ENCODE results near the gene SH2D5.

SH2D5 gene

DNA sequence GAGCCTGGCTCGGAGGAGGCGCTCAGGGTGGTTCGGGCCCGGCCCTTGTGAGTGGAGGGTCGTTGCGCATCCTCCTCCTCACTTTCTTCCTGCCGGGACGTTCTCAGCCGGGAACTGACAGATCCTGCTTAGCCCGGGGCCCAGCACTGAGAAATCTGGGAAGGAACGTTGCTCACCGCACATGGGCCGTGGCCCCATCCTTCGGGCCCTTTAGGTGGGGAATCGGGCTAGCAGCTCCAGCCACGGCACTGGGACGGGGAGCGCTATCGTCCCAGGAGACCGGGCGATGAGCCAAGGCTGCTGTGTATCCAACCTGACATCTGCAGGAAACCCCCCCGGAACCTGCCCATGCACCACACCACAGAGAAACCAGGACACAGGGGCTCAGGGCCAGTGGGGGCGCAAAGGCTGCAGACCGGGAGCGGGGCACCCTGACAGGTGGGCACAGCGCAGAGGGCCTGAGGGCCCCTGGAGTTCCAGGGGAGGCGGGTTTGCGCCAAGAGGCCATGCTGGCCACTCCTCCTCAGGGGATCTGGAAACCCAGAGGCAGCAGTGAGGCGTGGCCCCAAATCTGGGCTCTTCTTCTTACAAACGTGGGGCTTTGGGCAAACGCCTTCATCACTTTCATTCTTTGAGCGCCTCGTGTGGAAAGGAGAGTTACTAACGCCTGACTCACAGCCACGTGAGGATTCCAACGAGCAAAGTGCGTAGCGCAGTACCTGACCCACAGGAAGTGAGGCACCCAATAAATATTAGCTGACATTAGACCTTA, at the start of gene SH2D5 (continued):
- TF ChIP-seq, protein P1, sequence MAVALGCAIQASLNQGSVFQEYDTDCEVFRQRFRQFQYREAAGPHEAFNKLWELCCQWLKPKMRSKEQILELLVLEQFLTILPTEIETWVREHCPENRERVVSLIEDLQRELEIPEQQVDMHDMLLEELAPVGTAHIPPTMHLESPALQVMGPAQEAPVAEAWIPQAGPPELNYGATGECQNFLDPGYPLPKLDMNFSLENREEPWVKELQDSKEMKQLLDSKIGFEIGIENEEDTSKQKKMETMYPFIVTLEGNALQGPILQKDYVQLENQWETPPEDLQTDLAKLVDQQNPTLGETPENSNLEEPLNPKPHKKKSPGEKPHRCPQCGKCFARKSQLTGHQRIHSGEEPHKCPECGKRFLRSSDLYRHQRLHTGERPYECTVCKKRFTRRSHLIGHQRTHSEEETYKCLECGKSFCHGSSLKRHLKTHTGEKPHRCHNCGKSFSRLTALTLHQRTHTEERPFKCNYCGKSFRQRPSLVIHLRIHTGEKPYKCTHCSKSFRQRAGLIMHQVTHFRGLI (tag by site-specific recombination; IDR thresholded peaks at IDR 0.05) = 0 out of 2 replicates have a peak, but pooled peaks have one; percentile 16
- TF ChIP-seq GLI2 (tag by site-specific recombination; IDR thresholded peaks at IDR 0.05; ENCODE audit: borderline replicate concordance, low read depth) (no peak), HOXD13 (CRISPR knock-in tag; IDR thresholded peaks at IDR 0.05; ENCODE audit: borderline replicate concordance) (no peak), SCRT1 (tag by site-specific recombination; IDR thresholded peaks at IDR 0.05; ENCODE audit: borderline replicate concordance) (peak; percentile 16; the same call in 1 of the 2 replicates), ZBTB10 (tag by site-specific recombination; IDR thresholded peaks at IDR 0.05) (no peak; the same call in 1 of the 2 replicates), ZNF391 (tag by site-specific recombination; IDR thresholded peaks at IDR 0.05; ENCODE audit: borderline replicate concordance, low read depth) (no peak), REST (tag by site-specific recombination; IDR thresholded peaks at IDR 0.05) (no peak), ZNF211 (tag by site-specific recombination; IDR thresholded peaks at IDR 0.05; ENCODE audit: low read depth) (no peak), ZNF521 (tag by site-specific recombination; IDR thresholded peaks at IDR 0.05) (no peak), ZNF138 (tag by site-specific recombination; IDR thresholded peaks at IDR 0.05; ENCODE audit: borderline replicate concordance) (no peak), ZNF555 (tag by site-specific recombination; conservative IDR thresholded peaks at IDR 0.05) (no peak), ZBTB48 (tag by site-specific recombination; IDR thresholded peaks at IDR 0.05) (no peak; the same call in 1 of the 2 replicates), TSHZ1 (tag by site-specific recombination; IDR thresholded peaks at IDR 0.05; ENCODE audit: borderline replicate concordance) (0 out of 2 replicates have a peak, but pooled peaks have one; percentile 26), ZNF248 (tag by site-specific recombination; IDR thresholded peaks at IDR 0.05) (no peak), ZNF114 (tag by site-specific recombination; IDR thresholded peaks at IDR 0.05) (no peak), ZFHX2 (tag by site-specific recombination; conservative IDR thresholded peaks at IDR 0.05) (no peak), ZNF776 (tag by site-specific recombination; IDR thresholded peaks at IDR 0.05; ENCODE audit: borderline replicate concordance) (no peak), ZNF16 (tag by site-specific recombination; IDR thresholded peaks at IDR 0.05; ENCODE audit: low read depth) (no peak), ZNF610 (tag by site-specific recombination; IDR thresholded peaks at IDR 0.05; ENCODE audit: borderline replicate concordance) (no peak), ZNF585B (tag by site-specific recombination; IDR thresholded peaks at IDR 0.05) (no peak), ZNF239 (tag by site-specific recombination; IDR thresholded peaks at IDR 0.05) (no peak), YY2 (tag by site-specific recombination; IDR thresholded peaks at IDR 0.05) (no peak)
- TF ChIP-seq, protein P2, sequence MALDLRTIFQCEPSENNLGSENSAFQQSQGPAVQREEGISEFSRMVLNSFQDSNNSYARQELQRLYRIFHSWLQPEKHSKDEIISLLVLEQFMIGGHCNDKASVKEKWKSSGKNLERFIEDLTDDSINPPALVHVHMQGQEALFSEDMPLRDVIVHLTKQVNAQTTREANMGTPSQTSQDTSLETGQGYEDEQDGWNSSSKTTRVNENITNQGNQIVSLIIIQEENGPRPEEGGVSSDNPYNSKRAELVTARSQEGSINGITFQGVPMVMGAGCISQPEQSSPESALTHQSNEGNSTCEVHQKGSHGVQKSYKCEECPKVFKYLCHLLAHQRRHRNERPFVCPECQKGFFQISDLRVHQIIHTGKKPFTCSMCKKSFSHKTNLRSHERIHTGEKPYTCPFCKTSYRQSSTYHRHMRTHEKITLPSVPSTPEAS (tag by site-specific recombination; IDR thresholded peaks at IDR 0.05) = peak; percentile 19; the same call in 1 of the 2 replicates
- TF ChIP-seq, protein P3, sequence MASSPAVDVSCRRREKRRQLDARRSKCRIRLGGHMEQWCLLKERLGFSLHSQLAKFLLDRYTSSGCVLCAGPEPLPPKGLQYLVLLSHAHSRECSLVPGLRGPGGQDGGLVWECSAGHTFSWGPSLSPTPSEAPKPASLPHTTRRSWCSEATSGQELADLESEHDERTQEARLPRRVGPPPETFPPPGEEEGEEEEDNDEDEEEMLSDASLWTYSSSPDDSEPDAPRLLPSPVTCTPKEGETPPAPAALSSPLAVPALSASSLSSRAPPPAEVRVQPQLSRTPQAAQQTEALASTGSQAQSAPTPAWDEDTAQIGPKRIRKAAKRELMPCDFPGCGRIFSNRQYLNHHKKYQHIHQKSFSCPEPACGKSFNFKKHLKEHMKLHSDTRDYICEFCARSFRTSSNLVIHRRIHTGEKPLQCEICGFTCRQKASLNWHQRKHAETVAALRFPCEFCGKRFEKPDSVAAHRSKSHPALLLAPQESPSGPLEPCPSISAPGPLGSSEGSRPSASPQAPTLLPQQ (tag by site-specific recombination; IDR thresholded peaks at IDR 0.05) = no peak; the same call in 1 of the 2 replicates
